NCI-H524 treated with DMSO at 0.1 percent for 48 hours (cell line): ENCODE results near the gene RACGAP1.
"Not testable (repeated sequence)": the region's sequence is repeated elsewhere in the genome, so short reads cannot be mapped to it uniquely, and the experiment has no call there.

ENCODE experiments used
- DNase-seq: peaks from one replicate; lab custom pipeline; 2025; lab: John Stamatoyannopoulos, UW

The RACGAP1 gene

GRCh38 chr12:50026691-50027090 lies 1.4 kb upstream of the RACGAP1 start:
- no peak for DNase-seq

- no peak for DNase-seq
These were observed 498 bp downstream of the RACGAP1 start for GRCh38 chr12:50024805-50025186.

GRCh38 chr12:50024227-50024626 lies 1.1 kb downstream of the RACGAP1 start:
- DNase-seq: no peak

- DNase-seq: no peak
These were observed 2.4 kb downstream of the RACGAP1 start for GRCh38 chr12:50022903-50023302.

- DNase-seq: no peak
These were observed 4.3 kb downstream of the RACGAP1 start for GRCh38 chr12:50021031-50021430.

- no peak for DNase-seq
These were observed 5.8 kb downstream of the RACGAP1 start for GRCh38 chr12:50019524-50019923.

- DNase-seq: no peak
These were observed 6.3 kb downstream of the RACGAP1 start for GRCh38 chr12:50018968-50019367.

- DNase-seq: no peak
These were observed 7.1 kb downstream of the RACGAP1 start for GRCh38 chr12:50018154-50018553.

GRCh38 chr12:50017641-50018040 lies 7.7 kb downstream of the RACGAP1 start:
- DNase-seq: no peak

- DNase-seq: peak; percentile 11
These were observed 8.5 kb downstream of the RACGAP1 start for GRCh38 chr12:50016501-50017475.

- no peak for DNase-seq
These were observed 11.0 kb downstream of the RACGAP1 start for GRCh38 chr12:50014342-50014741.

- no peak for DNase-seq
These were observed 11.7 kb downstream of the RACGAP1 start for GRCh38 chr12:50013361-50014147.

- peak; percentile 93 for DNase-seq
These were observed 18.4 kb downstream of the RACGAP1 start for GRCh38 chr12:50006754-50007442.

GRCh38 chr12:50006280-50006679 lies 19.0 kb downstream of the RACGAP1 start:
- DNase-seq: peak; percentile 34

GRCh38 chr12:50005175-50005574 lies 20.1 kb downstream of the RACGAP1 start:
- DNase-seq: no peak

GRCh38 chr12:50004696-50005095 lies 20.6 kb downstream of the RACGAP1 start:
- DNase-seq: no peak

- DNase-seq: no peak
These were observed 21.7 kb downstream of the RACGAP1 start for GRCh38 chr12:50003595-50003994.

GRCh38 chr12:49998453-49998852 lies 26.8 kb downstream of the RACGAP1 start:
- no peak for DNase-seq

- DNase-seq: no peak
These were observed 35.0 kb downstream of the RACGAP1 start for GRCh38 chr12:49990273-49990672.

- not testable (repeated sequence) for DNase-seq
These were observed 35.9 kb downstream of the RACGAP1 start for GRCh38 chr12:49989400-49989799.

- peak; percentile 75 for DNase-seq
These were observed 37.5 kb downstream of the RACGAP1 start for GRCh38 chr12:49987625-49988303.

GRCh38 chr12:49986476-49986875 lies 38.8 kb downstream of the RACGAP1 start:
- DNase-seq: not testable (repeated sequence)
